ENCODE data around the gene CRMP1.

Gene CRMP1

DNA sequence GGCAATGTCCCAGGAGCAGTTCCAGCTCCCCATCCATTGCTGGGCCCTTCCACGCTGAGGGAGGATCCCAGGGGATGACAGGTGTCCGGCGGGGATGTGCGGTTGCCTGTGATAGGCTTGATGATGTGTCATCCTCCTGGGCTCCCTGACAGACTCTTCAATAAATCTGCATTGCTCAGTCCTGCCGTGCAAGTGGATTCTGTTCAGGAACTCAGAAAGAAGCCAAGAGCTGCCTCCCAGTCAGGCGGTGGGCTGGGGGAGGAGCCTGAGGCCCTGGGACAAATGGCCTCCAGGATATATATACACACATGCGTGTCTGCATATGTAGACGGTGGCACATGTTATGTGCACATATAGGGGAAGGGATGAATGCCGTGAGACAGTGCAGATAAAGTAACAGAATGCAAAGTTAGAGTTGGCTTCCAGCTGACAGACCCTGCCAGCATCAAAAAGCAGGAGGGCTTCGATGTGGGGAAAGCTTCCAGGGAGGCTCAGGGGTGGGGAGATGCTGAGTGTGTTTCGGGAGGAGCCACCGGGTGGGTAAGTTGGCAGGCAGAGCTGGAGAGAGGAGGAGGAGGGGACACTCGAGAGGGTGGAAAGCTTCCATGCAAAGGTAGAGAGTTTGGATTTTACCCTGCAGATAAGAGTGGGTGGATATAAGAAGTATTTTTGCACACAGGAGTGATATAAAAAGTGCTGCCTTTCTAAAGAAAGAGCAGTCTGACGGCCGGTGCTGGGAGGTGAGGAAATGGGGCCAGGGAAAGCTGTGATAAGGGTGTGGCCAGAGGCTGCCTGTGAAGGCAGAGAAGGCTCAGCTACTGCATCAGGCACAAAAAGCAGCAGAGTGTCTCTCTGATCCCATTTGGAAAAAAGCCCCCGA lies 28.5 kb upstream of the CRMP1 start:
- FAIRE-seq (no peak), DNase-seq (ENCODE audit: low spot score) (no peak)

DNA sequence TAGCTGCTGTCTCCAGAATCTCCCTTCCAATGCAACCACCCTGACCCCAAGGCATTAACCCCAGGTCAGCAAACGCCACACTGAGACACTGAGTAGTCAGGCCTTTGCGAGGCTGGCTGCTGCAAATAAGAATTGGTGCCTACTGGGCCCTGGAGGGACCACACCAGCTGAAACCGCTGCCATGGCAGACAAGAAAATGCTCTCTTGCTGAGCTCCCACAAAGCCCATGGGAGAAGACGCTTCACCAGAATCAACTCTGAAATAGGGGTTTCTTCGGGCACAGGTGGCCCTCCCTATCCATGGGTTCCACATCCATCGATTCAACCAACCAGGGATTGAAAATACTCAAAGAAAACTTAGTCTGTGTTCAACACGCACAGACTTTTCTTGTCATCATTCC lies 26.7 kb upstream of the CRMP1 start:
- FAIRE-seq (no peak), DNase-seq (ENCODE audit: low spot score) (no peak)

DNA sequence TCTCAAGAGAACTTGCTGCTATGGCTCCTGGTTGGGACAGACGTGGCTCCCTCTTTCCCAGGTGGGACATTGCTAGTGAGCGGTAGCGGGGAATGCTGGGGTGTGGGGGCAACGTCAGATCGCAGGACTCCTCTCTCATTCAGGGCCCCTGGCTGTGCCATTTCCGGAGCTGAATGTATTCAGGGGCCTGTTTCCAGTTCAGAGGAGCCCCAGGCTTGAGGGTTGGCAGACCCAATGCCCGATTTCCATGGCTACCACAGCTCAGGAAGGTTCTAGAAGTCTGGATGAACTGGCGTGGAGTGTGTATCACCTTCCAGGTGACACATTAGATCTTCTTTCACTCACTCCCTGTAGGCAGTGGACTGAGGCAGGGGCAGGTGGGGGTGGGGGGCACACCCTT lies 26.2 kb upstream of the CRMP1 start:
- DNase-seq (ENCODE audit: low spot score) (no peak), FAIRE-seq (no peak)

DNA sequence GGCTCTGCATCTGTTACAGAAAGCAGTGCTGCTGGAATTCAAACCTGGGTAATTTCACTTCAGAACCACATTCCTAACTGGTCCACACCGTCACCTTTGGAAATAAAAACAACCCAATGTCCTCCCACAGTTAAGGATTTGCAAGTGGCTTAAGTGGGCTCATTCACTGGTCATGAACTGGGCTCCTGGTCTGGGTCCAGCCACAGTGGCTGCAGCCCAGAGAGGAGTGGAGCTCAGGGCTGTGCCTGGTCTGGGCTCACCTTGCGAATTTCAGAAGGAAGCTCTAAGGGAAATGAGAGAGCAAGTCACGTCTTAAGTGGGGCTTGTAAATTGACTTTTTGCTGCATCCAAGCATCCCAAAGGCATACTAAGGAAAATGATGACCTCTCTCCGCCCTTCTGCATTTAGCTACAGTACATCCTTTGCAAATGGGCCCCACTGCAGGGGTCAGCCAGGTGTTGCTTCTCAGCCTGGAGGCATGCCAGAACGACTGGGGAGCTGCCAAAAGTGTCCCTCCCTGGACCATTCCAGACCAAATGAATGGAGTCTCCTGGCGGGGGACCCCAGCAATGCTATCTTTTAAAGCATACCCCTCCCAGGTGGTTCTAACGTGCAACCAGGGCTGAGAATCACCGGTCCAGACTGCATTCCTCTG lies 25.6 kb upstream of the CRMP1 start:
- no peak for DNase-seq (ENCODE audit: low spot score)
- FAIRE-seq: no peak

DNA sequence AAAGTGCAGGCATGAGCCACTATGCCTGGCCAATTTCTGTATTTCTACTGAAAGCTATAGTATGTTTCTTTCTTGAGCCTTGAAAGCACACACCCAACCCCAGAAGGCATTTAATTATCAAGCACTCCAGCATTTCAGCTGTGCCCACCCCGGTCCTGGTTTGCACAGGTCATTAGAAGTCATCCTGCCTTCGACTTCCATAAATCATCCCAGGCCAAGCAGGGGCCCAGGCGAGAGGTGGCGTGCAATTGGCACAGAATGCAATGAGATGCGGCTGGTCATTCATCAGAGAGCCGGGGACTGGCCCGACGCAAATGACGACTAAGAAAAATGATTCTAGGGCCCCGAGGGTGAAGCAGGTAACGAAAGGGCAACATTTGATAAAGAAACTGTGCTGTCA lies 24.8 kb upstream of the CRMP1 start:
- DNase-seq (ENCODE audit: low spot score) (no peak), FAIRE-seq (no peak)

DNA sequence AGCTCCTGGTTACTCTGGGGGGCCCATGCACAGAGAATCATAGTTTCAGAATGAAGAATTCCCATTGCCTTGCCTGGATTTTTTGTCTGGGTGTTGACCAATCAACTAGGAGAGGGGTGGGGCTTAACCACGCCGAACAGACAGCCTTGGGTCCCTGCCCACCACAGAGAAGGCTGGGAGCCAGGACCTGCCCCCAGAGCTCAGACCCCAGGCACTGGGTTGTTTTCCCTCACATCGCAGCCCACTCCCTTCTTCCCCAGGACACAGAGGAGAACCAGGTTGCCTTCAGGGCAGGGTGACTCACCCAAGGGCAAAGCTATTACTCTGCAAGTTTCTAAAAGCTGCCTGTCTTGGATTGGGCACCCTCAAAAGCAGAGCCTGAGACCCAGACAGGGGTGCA lies 23.3 kb upstream of the CRMP1 start:
- no peak for DNase-seq (ENCODE audit: low spot score)
- FAIRE-seq: no peak

DNA sequence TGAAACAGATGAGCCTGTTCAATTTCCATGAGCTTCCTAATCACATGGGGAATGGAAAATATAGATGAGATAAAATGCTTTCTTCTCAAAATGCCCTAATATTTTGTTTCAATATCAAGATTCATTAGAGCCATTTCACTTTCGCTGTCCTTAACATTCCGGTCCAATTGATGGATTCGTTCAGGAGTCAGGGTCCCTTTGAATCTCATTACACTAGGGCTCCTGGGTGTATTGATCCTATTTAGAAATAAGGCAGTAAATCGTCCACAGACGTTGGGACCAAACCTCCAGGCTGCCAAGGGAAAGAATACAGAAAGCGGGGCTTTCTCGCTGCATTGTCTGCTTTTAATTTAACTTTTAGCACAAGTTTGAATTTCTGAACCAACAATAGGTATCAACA lies 20.6 kb upstream of the CRMP1 start:
- FAIRE-seq (no peak), DNase-seq (ENCODE audit: low spot score) (no peak)

DNA sequence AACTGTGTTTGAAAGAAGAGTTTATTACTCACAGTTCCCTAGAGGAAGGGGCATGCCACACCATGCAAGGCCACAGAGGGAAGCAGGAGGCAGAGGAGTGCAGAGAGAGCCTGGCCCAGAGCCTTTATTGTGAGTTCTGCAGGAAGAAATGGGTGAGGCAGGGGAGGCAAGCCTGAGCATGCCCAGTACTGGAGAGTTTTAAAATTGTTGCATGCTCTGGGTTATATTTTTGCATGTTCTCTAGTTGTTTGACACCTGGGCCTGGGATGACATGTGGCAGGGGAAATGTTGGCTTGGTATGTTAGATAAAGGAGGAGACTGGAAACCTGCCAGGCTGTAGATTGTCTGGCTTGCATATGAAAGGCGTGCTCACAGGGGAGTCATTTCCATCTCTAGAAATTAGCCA lies 19.7 kb upstream of the CRMP1 start:
- FAIRE-seq: no peak
- no peak for DNase-seq (ENCODE audit: low spot score)

DNA sequence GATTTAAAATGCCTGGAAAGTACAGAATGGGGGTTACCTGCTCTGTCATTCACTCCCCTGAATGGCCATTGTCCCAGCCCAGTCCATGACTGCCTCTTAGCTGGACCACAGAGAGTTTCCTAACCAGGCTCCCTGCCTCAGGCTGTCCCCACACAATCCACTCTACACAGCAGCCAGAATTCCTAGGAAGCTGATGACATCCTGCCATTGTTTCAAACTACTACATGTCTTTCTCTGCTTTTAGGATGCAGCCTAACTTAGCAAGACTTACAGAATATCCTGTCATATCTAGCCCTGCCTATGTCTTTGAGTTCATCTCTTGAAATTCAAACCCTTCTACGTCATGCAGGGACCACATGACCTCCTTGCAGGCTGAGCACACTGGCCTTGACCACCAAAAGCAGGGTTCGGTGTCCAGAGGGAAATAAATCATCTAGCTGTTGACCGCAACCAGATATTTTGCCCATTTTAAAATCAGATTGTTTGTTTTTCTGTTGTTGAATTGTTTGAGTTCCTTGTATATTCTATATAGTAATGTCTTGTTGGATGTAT lies 16.1 kb upstream of the CRMP1 start:
- no peak for DNase-seq (ENCODE audit: low spot score)
- no peak for FAIRE-seq

DNA sequence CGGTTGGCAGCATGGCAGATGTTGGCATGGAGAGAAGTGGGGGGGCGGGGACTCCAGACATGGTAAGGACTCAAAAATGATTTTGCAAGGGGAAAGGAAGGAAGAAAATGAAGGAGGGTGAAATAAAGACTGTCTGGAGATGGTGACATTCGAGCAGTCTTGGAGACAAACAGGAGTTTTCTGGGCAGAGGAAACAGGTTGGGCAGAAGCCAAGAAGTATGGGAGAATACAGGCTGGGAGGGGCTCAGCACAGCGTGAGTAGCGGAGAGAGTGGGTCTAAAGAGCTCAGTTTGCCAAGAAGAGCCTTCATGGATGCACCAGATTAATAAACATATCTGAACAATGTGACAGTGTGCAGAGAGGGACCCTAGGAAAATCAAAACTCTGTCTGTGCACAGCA lies 13.3 kb upstream of the CRMP1 start:
- FAIRE-seq: no peak
- DNase-seq (ENCODE audit: low spot score): no peak

DNA sequence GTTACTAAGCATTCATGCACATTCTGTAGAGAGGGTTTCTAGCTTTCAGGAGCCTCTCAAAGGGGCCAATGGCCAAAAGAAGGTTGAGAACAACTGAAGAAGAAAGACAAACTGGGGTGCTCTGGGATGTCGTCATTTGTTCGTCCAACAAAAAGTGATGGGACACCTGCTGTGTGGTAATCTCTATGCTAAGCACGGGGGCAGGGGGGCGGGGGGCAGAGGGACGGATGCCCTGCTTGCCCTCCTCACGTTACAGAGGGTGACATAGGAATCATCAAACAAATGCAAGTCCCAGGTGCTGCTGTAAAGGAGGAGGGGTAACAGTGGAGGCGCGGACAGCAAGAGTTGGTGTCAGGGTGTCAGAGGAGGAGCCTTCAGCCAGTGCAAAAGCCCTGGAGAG lies 12.8 kb upstream of the CRMP1 start:
- no peak for FAIRE-seq

DNA sequence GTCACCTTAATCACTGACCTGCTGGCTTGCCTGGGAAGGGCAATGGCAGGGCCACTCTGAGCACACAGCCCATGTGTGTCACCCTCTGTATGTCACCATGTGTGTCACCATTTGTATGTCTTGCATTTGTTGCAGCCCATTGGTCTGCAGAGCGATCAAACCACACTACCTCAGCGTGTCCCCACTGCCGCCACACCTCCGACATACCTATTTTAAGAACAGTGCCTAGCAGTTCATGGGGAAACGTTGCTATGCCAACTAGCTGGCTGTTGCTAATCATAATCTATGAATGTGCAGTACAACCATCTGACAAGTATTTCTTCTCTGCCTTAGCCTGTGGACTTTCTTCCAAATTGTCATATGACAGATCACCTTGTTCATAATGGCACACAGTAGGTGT lies 8.0 kb upstream of the CRMP1 start:
- FAIRE-seq (no peak), DNase-seq (ENCODE audit: low spot score) (no peak)

More for the DNA sequence above, 12.8 kb upstream of the CRMP1 start:
- DNase-seq (ENCODE audit: low spot score): no peak

DNA sequence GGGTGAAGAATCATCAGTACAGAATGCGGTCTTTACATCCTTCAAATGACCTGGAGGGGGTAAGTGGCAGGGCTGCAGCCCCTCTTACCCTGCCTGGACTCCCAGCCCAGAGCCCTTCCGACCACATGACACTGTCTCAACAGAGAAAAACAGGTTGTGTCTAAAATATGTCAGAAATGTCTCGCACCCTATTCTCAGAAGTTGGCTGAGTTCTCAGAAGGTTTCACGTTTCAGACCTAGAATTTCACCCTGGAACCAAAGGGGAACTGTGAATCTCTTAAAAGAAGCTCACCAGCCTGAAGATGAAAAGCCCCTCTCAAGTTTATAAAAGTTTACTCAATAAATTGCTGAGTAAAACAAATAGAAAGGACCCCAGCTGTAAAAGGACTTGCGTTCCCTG lies 7.0 kb upstream of the CRMP1 start:
- DNase-seq (ENCODE audit: low spot score) (no peak), FAIRE-seq (no peak)

DNA sequence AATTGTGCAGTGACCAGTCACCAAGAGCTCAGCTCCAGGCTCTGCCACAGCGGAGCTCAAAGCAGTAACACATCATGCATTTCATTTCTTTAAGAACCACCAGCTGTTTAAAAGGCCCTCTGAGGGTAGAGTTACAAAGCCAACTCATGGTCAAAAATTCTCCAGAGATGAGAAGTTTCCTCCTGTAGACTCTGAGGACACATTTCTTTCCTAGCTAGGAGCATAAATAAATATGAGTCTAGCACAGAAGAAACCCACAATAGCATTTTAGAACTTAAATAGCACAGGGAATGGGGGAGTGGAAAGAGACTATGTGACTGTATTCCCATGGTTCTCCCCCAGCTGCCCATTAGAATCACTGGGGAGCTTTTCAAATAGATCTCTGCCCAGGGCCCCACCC lies 6.5 kb upstream of the CRMP1 start:
- no peak for FAIRE-seq
- DNase-seq (ENCODE audit: low spot score): no peak

DNA sequence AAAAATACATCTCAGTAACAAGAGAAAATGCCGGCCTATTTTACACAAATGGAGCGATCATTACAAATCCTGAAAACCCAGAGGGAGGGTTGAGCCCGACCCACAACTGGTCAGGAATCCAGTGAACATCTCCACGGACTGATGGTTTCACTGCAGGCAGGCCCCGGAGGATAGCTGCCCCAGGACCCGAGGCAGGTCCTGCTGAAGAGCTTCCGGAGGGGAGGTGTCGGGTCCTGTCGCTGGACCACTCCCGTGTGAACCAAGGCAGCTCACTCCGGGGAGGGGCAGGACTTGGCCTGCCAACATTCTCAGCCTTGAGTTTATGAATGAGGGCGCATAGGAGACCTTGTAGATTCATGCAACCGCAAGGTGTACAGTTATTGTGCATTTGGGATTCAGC lies 4.8 kb upstream of the CRMP1 start:
- FAIRE-seq: no peak

DNA sequence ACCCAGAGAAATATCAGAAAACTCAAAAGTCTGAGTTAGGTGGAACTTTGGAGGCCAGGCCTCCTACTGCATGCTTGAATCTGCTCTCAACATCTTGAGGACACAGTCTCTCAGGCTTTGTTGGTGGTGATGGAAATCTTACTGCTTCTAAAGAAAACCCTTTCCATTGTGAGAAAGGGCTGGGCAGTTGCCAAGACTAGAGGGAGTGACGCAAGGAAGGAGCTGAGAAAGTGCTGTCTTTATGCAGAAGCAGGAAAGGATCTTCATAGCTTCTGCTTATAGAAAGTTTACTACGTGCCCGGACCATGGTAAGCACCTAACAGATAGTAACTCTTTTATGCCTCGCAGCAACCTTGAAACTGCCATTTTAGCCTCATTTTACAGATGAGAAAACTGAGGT lies 2.4 kb upstream of the CRMP1 start:
- FAIRE-seq: no peak

More for the DNA sequence above, 4.8 kb upstream of the CRMP1 start:
- no peak for DNase-seq (ENCODE audit: low spot score)

DNA sequence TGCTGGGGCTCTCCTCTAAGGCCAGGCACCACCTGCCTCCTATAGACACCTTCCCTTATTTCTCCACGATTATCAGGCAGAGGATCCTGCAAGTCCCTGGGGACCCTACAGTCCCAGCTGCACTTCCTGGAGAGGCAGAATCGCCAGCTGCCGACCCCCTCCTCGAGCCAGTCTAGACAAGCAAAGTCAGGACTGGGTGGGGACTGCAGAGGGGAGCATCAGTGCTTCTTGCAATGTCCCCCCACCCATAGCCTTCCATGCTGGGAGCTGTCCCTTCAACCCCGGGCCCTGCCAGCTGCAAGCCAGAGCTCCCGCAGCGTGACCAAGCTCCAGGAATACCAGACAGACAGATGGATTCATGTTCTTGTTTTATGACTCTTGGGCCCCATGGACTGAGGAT lies 1.4 kb upstream of the CRMP1 start:
- FAIRE-seq (no peak), DNase-seq (ENCODE audit: low spot score) (no peak)

More for the DNA sequence above, 2.4 kb upstream of the CRMP1 start:
- DNase-seq (ENCODE audit: low spot score): no peak

DNA sequence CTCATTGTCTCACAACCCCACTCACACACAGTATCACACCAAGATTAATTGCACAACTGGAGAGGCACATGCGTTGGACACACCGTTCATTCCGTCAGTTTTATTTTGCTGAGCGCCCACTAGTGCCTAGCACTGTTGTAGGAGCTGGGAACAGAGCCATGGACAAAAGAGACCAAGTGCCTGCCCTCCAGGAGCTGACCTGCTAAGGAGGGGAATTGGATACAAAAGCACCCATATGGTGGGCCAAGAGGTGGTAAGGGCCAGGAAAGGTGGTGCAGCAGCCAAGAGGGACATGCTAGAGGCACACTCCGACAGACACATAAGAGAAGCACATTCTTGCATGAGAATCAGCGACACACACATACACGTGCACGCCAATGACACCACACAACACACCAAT lies 705 bp upstream of the CRMP1 start:
- FAIRE-seq: no peak
- no peak for DNase-seq (ENCODE audit: low spot score)

DNA sequence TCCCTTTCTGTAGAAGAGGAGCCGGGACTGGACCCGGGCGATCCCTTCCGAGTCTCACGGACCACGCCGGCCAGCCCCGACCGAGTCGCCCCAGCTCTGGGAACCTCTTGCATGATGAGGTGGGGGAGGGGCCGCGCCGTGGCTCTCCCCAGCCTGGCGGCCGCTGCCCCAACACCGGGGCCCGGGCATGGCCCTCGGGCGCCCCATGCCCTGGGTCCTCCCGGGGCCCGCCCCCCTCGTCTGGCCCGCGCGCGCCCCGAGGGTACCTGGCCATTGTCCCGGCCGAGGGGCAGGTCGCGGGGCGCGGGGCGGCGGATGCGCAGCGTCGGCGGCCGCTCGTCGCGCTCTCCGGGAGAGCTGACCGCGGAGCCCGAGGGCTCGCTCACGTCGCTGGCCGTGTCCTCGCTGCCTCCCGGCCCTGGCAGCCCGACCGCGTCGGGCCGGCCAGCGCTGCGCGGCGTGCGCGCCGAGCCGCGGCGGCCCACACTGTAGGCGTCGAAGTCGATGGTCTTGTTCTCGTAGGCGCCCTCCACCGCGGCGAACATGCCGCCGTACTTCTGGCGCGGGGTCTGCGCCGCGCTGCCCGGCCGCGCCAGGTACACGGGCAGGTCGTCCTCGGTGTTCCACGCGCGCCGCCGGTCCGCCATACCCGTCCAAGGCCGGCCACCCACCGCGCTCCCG lies 423 bp downstream of the CRMP1 start:
- DNase-seq (ENCODE audit: low spot score) (no peak), FAIRE-seq (no peak)

DNA sequence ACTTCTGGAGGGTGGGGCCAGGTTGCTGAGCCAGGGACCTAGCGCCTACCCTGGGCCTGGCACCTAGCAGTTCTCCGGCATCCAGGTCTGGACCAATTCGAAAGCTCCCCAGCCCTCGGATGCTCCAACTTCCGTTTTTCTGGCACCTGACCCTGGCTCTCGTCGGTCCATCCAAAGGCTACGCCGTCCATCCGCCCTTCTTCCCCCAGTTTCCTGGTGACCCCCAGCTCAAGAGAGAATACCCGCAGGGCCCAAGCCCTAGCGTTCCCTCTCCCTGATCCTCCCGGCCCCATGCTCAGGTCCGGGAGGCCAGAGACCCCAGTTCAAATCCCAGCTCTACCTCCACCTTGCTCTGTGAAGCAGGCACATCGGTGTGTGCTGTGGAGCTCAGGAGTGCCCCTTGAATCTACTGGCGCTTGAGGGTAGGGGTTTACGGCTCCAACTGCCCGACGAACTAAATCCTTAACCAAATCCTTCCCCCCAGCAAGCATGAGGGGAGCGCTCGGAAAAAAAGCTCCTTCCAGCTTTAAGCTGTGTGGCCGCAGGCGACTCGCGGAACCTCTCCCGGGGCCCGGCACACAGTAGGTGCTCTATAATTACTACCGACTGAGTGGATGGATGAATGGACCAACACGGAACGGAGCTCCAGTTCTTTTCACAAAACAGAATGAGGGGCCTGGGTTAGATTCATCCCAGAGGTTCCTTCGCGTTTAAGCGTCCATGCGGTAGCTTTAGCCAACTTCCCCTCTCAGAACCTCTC lies 1.1 kb downstream of the CRMP1 start:
- DNase-seq (ENCODE audit: low spot score) (no peak), FAIRE-seq (no peak)

DNA sequence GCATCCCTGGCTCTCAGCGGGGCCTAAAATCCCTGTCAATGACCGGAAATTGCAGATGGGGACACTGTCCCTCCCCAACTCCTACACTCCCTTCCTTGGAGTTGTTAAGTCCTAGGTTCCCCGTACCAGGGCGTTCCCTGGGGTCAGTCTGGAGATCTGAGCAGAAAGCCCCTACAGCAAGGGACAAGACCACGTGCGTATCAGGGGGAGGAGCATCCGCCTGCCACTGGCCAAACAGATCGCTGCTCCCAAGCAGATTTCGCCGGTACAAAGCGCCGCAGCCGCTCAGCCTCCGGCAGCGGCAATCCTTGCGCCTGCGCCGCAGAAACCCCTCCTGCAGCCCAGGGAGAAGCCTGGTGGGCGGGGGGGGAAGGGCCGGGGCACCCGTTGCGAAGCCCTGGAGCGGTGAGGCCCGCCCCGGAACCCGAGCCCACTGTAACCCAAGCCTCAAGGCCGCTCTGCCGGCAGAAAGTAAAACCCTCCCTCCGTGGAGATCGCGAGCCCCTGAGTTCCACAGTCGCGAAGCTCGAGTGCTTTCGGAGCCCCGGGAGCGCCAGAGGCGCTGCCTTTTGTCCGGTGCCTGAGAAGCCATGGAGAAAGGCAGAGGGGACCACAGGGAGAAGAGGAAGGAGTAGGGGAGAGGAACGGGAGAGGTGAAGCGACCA lies 2.7 kb downstream of the CRMP1 start:
- FAIRE-seq: no peak
- DNase-seq (ENCODE audit: low spot score): no peak

Data from RCC 7860 (cell line).